Uterus (tissue), 4 donors: ENCODE results near the gene NSMCE3. TPM values are rescaled to one million over a fixed set of nuclear protein-coding genes. Genes with fewer than 3 reads are reported as not detected.

Source experiments
- DNase-seq, 2 donors: peaks; one replicate each; pipeline ENCODE4 v3.0.0-alpha.2; 2019 to 2020
- H3K27ac ChIP-seq, 2 donors: fragments of 200-600 bp; sonication (generic); 1 replicate in 1 of 2; 2 replicates in 1 of 2; pipeline ENCODE4 v1.5.1; 2016 to 2018
- H3K27me3 ChIP-seq, 2 donors: fragments of 200-600 bp; sonication (generic); one replicate each; pipeline ENCODE4 v1.5.1; 2018 to 2019; ENCODE audit warnings: control low read depth in 1 of 2
- H3K36me3 ChIP-seq, 2 donors: fragments of 200-600 bp; sonication (generic); one replicate each; pipeline ENCODE4 v1.5.1; 2019; ENCODE audit warnings: control low read depth in 1 of 2
- H3K4me1 ChIP-seq, 2 donors: fragments of 200-600 bp; sonication (generic); one replicate each; pipeline ENCODE4 v1.5.1; 2018 to 2019; ENCODE audit warnings: control low read depth in 1 of 2
- H3K4me3 ChIP-seq, 2 donors: fragments of 200-600 bp; sonication (generic); 1 replicate in 1 of 2; 2 replicates in 1 of 2; pipeline ENCODE4 v1.5.1; 2018 to 2019; ENCODE audit warnings: mild to moderate bottlenecking in 1 of 2
- H3K9me3 ChIP-seq, 2 donors: fragments of 200-600 bp; sonication (generic); one replicate each; pipeline ENCODE4 v1.5.1; 2019; ENCODE audit warnings: control low read depth in 1 of 2
- POLR2A ChIP-seq, 2 donors: fragments of 450-650 bp; IDR thresholded peaks; one replicate each; pipeline ENCODE4 v1.6.1; 2016; ENCODE audit warnings: antibody characterized with exemption in 2 of 2, mild to moderate bottlenecking in 1 of 2, moderate library complexity in 1 of 2
- intact Hi-C: fragments of 100-400 bp; cut with DNase I; formaldehyde crosslinking; loops from one replicate; pipeline ENCODE4 v1.15.1; 2023; ENCODE audit warnings: low total_unique reads
- total RNA-seq, 4 donors: library from RNA; depleted of rRNA in 3 of 4; stranded (reverse); fragments of >200 nt in 3 of 4; gene quantifications; one replicate each; pipeline versions ENCODE4 v1.1.0 to v1.2.4, GENCODE V29; 2014 to 2023
- TF ChIP-seq, protein P1 (sequence below), 4 experiments: fragments of 200-600 bp in 2 of 4; fragments of 450-650 bp in 2 of 4; sonication (generic) in 2 of 4; IDR thresholded peaks; one replicate each; pipeline ENCODE4 v1.5.1; 2016 to 2019; ENCODE audit warnings: antibody characterized with exemption in 4 of 4, mild to moderate bottlenecking in 2 of 4, moderate library complexity in 1 of 4
- donor health status: DM: yes; HTN: yes; CAD: no.

NSMCE3 gene
- total RNA-seq = 10 to 100 TPM in 1 of 4 donors, 1 to 10 TPM in 3; 4.4 to 16.7 (median 9.5) TPM

DNA sequence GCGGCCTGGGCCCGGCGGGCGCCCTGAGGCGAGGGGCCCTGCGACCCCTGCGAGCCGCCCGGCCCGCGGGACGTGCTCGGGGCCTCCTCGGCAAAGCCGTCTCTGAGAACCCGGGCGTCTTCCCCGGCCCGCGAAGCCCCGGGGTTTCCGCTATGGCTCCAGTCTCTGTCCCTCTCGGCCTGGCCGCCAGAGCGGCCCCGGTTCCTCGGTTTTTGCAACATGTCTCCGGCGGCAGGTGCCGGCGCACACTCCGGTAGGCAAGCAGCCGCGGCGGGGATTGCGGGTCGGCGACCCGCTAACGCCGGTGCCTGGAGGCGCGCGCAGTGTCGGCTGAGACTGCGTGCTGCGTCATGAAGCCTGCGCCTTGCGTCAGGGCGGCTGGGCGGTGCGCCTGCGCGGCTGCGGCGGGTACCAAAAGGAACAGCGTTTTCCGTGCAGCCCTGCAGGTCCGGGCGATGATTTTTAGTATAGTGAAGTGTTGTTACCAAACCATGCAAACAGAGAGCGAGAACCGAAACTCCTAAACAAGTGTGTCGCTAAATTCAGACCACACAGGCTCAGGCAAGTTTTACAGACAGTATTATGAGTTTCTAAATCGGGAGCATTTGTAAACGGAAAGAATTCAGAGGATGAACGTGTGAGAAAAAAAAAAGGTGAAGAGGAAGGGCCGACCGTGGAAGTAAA lies at the start of gene NSMCE3:
Gene NSMCE3 (minus strand): TSS at position 338 of the 684 bp plus-strand sequence. CDS start 117 bp downstream, at position 221.
- no peaks in the 10 kb centered on the region for H3K36me3 ChIP-seq
- H3K27ac ChIP-seq = peak within 1 kb of the TSS; percentile 81 to 92
- DNase-seq = peak; percentile 84 to 88
- H3K4me1 ChIP-seq = peaks cover 3 to 6% of the 10 kb centered on the region in 2 donors
- no peaks in the 10 kb centered on the region for H3K27me3 ChIP-seq
- TF ChIP-seq, protein P1, sequence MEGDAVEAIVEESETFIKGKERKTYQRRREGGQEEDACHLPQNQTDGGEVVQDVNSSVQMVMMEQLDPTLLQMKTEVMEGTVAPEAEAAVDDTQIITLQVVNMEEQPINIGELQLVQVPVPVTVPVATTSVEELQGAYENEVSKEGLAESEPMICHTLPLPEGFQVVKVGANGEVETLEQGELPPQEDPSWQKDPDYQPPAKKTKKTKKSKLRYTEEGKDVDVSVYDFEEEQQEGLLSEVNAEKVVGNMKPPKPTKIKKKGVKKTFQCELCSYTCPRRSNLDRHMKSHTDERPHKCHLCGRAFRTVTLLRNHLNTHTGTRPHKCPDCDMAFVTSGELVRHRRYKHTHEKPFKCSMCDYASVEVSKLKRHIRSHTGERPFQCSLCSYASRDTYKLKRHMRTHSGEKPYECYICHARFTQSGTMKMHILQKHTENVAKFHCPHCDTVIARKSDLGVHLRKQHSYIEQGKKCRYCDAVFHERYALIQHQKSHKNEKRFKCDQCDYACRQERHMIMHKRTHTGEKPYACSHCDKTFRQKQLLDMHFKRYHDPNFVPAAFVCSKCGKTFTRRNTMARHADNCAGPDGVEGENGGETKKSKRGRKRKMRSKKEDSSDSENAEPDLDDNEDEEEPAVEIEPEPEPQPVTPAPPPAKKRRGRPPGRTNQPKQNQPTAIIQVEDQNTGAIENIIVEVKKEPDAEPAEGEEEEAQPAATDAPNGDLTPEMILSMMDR (IDR thresholded peaks at IDR 0.05) = no peak
- TF ChIP-seq POLR2A (IDR thresholded peaks at IDR 0.05) = peak; percentile 78 to 93
- no peaks in the 10 kb centered on the region for H3K9me3 ChIP-seq
- H3K4me3 ChIP-seq = peak within 1 kb of the TSS; percentile 34 to 78
- intact Hi-C loops = no loop called here

DNA sequence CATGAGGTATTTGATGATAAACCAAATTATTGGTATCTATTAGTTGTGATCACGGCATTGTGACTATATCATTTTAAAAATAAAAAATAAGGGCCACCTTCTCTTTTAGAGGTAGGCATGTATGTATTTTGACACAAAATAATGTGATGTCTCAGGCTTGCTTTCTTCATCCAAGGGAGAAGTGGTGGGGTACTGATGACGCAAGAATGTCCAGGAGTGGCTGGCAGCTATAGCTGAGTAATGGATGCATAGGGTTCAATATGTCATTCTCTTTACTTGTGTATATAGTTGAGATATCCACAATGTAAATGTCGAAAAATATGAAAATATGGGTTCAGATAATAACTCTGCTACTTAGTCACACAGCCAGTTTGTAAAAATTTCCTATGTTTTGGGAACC lies 46.8 kb upstream of the NSMCE3 start:
- Histone ChIP-seq H3K27ac (no peak overlapping the region), H3K4me1 (no peaks in the 10 kb centered on the region), H3K27me3 (no peaks in the 10 kb centered on the region), H3K9me3 (no peaks in the 10 kb centered on the region), H3K4me3 (no peak overlapping the region), H3K36me3 (no peaks in the 10 kb centered on the region)
- TF ChIP-seq, protein P1 (IDR thresholded peaks at IDR 0.05) = no peak
- TF ChIP-seq POLR2A (IDR thresholded peaks at IDR 0.05) = no peak
- intact Hi-C loops = no loop called here
- DNase-seq = no peak

DNA sequence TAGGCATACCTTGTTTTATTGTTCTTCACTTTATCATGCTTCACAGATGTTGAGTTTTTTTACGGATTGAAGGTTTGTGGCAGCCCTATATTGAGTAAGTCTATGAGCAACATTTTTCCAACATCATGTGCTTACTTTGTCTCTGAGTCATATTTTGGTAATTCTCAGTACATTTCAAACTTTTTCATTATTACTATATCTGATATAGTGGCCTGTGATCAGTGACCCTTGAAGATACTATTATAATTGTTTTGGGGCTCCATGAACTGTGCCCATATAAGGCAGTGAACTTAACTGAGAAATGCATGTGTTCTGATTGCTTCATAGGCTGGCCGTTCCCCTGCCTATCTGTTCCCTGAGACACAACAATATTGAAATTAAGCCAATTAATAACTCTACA lies 42.8 kb upstream of the NSMCE3 start:
- Histone ChIP-seq H3K36me3 (no peaks in the 10 kb centered on the region), H3K27ac (no peak overlapping the region), H3K4me3 (no peak overlapping the region), H3K9me3 (no peaks in the 10 kb centered on the region), H3K27me3 (no peaks in the 10 kb centered on the region), H3K4me1 (no peaks in the 10 kb centered on the region)
- TF ChIP-seq, protein P1 (IDR thresholded peaks at IDR 0.05) = no peak
- no peak for TF ChIP-seq POLR2A (IDR thresholded peaks at IDR 0.05)
- DNase-seq = no peak
- intact Hi-C loops = no loop called here

DNA sequence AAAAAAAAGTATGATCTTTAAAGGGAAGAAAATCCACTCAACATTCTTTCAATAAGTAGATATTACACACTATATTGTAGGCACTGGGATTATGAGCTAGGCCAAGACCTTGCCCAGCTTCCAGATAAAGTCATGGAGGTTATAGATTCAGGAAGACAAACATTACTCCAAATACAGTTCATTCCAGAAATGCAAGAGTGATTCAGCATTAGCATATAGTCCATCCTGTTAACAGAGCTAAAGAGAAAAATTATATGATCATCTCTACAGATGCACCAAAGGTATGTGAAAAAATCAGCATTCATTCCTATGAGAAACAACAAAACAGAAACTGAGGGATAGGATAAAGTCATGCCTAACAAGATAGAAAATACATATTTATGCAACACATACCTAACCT lies 42.1 kb upstream of the NSMCE3 start:
- Histone ChIP-seq H3K4me3 (no peak overlapping the region), H3K27ac (no peak overlapping the region), H3K4me1 (no peaks in the 10 kb centered on the region), H3K36me3 (no peaks in the 10 kb centered on the region), H3K9me3 (no peaks in the 10 kb centered on the region), H3K27me3 (no peaks in the 10 kb centered on the region)
- intact Hi-C loops = no loop called here
- TF ChIP-seq, protein P1 (IDR thresholded peaks at IDR 0.05) = no peak
- TF ChIP-seq POLR2A (IDR thresholded peaks at IDR 0.05) = no peak
- no peak for DNase-seq

DNA sequence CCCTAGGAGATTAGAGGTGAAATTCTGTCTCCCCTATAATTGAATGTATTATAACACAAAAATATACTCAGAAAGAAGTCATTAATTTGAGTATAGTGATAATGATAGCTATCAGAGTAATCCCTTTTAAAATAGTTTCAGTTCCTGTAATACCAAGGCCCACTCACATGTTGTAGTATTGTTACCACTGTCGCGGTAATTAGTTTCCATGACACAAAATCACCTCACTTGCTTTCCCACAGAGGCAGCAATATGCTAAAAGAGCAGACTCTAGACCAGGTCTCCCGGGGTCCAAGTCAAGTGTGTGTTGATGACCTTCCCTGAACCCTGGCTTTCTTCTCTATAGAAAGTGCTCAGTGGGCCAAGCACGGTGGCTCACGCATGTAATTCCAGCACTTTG lies 39.5 kb upstream of the NSMCE3 start:
- H3K4me1 ChIP-seq = no peaks in the 10 kb centered on the region
- H3K36me3 ChIP-seq = no peaks in the 10 kb centered on the region
- TF ChIP-seq POLR2A (IDR thresholded peaks at IDR 0.05) = no peak
- TF ChIP-seq, protein P1 (IDR thresholded peaks at IDR 0.05) = no peak
- no peak for DNase-seq
- no peaks in the 10 kb centered on the region for H3K9me3 ChIP-seq
- intact Hi-C loops = no loop called here
- H3K27ac ChIP-seq = no peak overlapping the region
- no peaks in the 10 kb centered on the region for H3K27me3 ChIP-seq
- H3K4me3 ChIP-seq = no peak overlapping the region
